Tibial nerve (tissue), 4 donors: ENCODE results near the gene STX7.

Experiments
- EP300 ChIP-seq, 2 donors: sonication (generic); formaldehyde crosslinking; IDR thresholded peaks; one replicate each; pipeline ENCODE4 v1.6.1; 2017; ENCODE audit warnings: antibody characterized with exemption in 2 of 2, mild to moderate bottlenecking in 1 of 2
- POLR2A ChIP-seq, 2 donors: fragments of 450-650 bp; IDR thresholded peaks; one replicate each; pipeline ENCODE4 v1.6.1; 2017; ENCODE audit warnings: antibody characterized with exemption in 2 of 2, mild to moderate bottlenecking in 2 of 2, moderate library complexity in 2 of 2
- TF ChIP-seq, protein P1 (sequence below), 5 experiments: fragments of 200-600 bp in 3 of 5; fragments of 450-650 bp in 2 of 5; sonication (generic) in 3 of 5; IDR thresholded peaks; one replicate each; pipeline ENCODE4 v1.5.1; 2016 to 2019; ENCODE audit warnings: antibody characterized with exemption in 5 of 5, mild to moderate bottlenecking in 3 of 5, moderate library complexity in 2 of 5

DNA sequence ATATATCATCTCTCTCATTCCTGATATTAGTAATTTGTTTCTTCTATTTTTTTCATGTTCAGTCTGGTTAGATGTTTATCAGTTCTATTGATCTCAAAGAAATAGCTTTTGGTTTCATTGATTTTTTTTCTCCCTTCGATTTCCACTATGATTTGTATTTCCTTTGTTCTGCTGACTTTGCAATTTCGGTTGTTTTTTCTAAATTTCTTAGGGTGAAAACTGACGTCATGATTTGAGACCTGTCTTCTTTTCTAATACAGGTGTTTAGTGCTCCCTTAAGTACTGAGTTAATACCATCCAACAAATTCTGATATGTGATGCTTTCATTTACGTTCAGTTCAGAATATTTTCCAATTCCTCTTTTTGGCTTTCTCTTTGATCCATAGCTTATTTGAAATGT lies 25.2 kb downstream of the STX7 start:
- TF ChIP-seq, protein P1, sequence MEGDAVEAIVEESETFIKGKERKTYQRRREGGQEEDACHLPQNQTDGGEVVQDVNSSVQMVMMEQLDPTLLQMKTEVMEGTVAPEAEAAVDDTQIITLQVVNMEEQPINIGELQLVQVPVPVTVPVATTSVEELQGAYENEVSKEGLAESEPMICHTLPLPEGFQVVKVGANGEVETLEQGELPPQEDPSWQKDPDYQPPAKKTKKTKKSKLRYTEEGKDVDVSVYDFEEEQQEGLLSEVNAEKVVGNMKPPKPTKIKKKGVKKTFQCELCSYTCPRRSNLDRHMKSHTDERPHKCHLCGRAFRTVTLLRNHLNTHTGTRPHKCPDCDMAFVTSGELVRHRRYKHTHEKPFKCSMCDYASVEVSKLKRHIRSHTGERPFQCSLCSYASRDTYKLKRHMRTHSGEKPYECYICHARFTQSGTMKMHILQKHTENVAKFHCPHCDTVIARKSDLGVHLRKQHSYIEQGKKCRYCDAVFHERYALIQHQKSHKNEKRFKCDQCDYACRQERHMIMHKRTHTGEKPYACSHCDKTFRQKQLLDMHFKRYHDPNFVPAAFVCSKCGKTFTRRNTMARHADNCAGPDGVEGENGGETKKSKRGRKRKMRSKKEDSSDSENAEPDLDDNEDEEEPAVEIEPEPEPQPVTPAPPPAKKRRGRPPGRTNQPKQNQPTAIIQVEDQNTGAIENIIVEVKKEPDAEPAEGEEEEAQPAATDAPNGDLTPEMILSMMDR (IDR thresholded peaks at IDR 0.05): no peak
- TF ChIP-seq EP300 (IDR thresholded peaks at IDR 0.05) (no peak), POLR2A (IDR thresholded peaks at IDR 0.05) (no peak)
